ENCODE data around the gene NOL4L. TPM values are rescaled to one million over a fixed set of nuclear protein-coding genes. Genes with fewer than 3 reads are reported as not detected.
"Not testable (repeated sequence)": the region's sequence is repeated elsewhere in the genome, so short reads cannot be mapped to it uniquely, and the experiment has no call there.

NOL4L gene
- total RNA-seq, 2 experiments from 2014 or later, result 39.1 to 41.1 TPM

- Mint-ChIP-seq H3K27ac (no peak overlapping the region), H3K9me3 (no peaks in the 10 kb centered on the region), H3K27me3 (no peaks in the 10 kb centered on the region), H3K36me3 (peaks cover 30% of the 10 kb centered on the region), H3K4me1 (peaks cover 30% of the 10 kb centered on the region), H3K4me3 (no peak overlapping the region)
- no peak for ATAC-seq (ENCODE audit: low read depth)
- POLR2A ChIA-PET, result interaction anchor here (0.6 kb wide), 1 partner anchor 73 kb away, joined by 3 read pairs; no protein-coding TSS in a partner anchor
- no peak for DNase-seq
Measured at GRCh38 chr20:32416206-32416605, 168.9 kb downstream of the NOL4L start.

- Mint-ChIP-seq H3K4me3 (no peak overlapping the region), H3K27me3 (no peaks in the 10 kb centered on the region), H3K4me1 (peaks cover 30% of the 10 kb centered on the region), H3K27ac (no peak overlapping the region), H3K9me3 (no peaks in the 10 kb centered on the region), H3K36me3 (peaks cover 30% of the 10 kb centered on the region)
- no peak for DNase-seq
- no peak for ATAC-seq (ENCODE audit: low read depth)
- POLR2A ChIA-PET, result interaction anchor here (0.6 kb wide), 1 partner anchor 73 kb away, joined by 3 read pairs; no protein-coding TSS in a partner anchor
Measured at GRCh38 chr20:32415494-32415893, 169.6 kb downstream of the NOL4L start.

- peak; percentile 38 for ATAC-seq (ENCODE audit: low read depth)
- no peak overlapping the region for H3K27ac Mint-ChIP-seq
- no peak overlapping the region for H3K4me3 Mint-ChIP-seq
- peaks cover 38% of the 10 kb centered on the region for H3K4me1 Mint-ChIP-seq
- no peaks in the 10 kb centered on the region for H3K27me3 Mint-ChIP-seq
- POLR2A ChIA-PET, result interaction anchor here (0.9 kb wide), 1 partner anchor 32 kb away, joined by 4 read pairs; no protein-coding TSS in a partner anchor
- no peak for DNase-seq
- peaks cover 28% of the 10 kb centered on the region for H3K36me3 Mint-ChIP-seq
- H3K9me3 Mint-ChIP-seq, result no peaks in the 10 kb centered on the region
Measured at GRCh38 chr20:32411955-32412706, 173.0 kb downstream of the NOL4L start.

- peaks cover 29% of the 10 kb centered on the region for H3K4me1 Mint-ChIP-seq
Measured at GRCh38 chr20:32407131-32407750, 177.9 kb downstream of the NOL4L start.

GRCh38 chr20:32406701-32407100, 178.4 kb downstream of the NOL4L start:
- peak overlapping the region; percentile 82 for H3K4me3 Mint-ChIP-seq
- H3K36me3 Mint-ChIP-seq, result peaks cover 19% of the 10 kb centered on the region
- no peaks in the 10 kb centered on the region for H3K9me3 Mint-ChIP-seq
- POLR2A ChIA-PET, result interaction anchor here (3.4 kb wide), 1 partner anchor 47 kb away, joined by 8 read pairs; no protein-coding TSS in a partner anchor
- H3K27me3 Mint-ChIP-seq, result no peaks in the 10 kb centered on the region
- peak overlapping the region; percentile 15 for H3K27ac Mint-ChIP-seq
- ATAC-seq (ENCODE audit: low read depth) (no peak), DNase-seq (no peak)
- peaks cover 23% of the 10 kb centered on the region for H3K4me1 Mint-ChIP-seq

More at GRCh38 chr20:32407131-32407750, 177.9 kb downstream of the NOL4L start:
- Mint-ChIP-seq H3K36me3 (peaks cover 19% of the 10 kb centered on the region), H3K4me3 (peak overlapping the region; percentile 82), H3K27ac (peak overlapping the region; percentile 90)
- POLR2A ChIA-PET, result interaction anchor here (3.4 kb wide), 1 partner anchor 48 kb away, joined by 8 read pairs; no protein-coding TSS in a partner anchor
- peak; percentile 61 for DNase-seq
- not testable (repeated sequence) for H3K27me3 Mint-ChIP-seq, H3K9me3 Mint-ChIP-seq
- ATAC-seq (ENCODE audit: low read depth), result peak; percentile 96

GRCh38 chr20:32404017-32404416, 181.1 kb downstream of the NOL4L start:
- POLR2A ChIA-PET, result no interaction called here
- ATAC-seq (ENCODE audit: low read depth), result no peak
- Mint-ChIP-seq H3K4me3 (no peak overlapping the region), H3K9me3 (no peaks in the 10 kb centered on the region), H3K4me1 (peaks cover 28% of the 10 kb centered on the region), H3K27me3 (no peaks in the 10 kb centered on the region), H3K27ac (no peak overlapping the region), H3K36me3 (peaks cover 30% of the 10 kb centered on the region)
- no peak for DNase-seq

- H3K9me3 Mint-ChIP-seq, result peaks cover under 1% of the 10 kb centered on the region
- H3K27me3 Mint-ChIP-seq, result no peaks in the 10 kb centered on the region
- DNase-seq, result no peak
- POLR2A ChIA-PET, result no interaction called here
- peaks cover 28% of the 10 kb centered on the region for H3K36me3 Mint-ChIP-seq
- H3K4me1 Mint-ChIP-seq, result peaks cover 10% of the 10 kb centered on the region
- H3K27ac Mint-ChIP-seq, result no peak overlapping the region
- no peak overlapping the region for H3K4me3 Mint-ChIP-seq
- ATAC-seq (ENCODE audit: low read depth), result no peak
Measured at GRCh38 chr20:32400476-32400875, 184.7 kb downstream of the NOL4L start.

- Mint-ChIP-seq H3K9me3 (peaks cover 8% of the 10 kb centered on the region), H3K27ac (no peak overlapping the region)
- no peak for ATAC-seq (ENCODE audit: low read depth)
Measured at GRCh38 chr20:32397567-32398084, 187.5 kb downstream of the NOL4L start.

GRCh38 chr20:32396646-32397160, 188.4 kb downstream of the NOL4L start:
- POLR2A ChIA-PET, result interaction anchor here (0.6 kb wide), 1 partner anchor 502 kb away, joined by 4 read pairs; no protein-coding TSS in a partner anchor
- no peak overlapping the region for H3K4me3 Mint-ChIP-seq
- DNase-seq (no peak), ATAC-seq (ENCODE audit: low read depth) (no peak)
- no peak overlapping the region for H3K27ac Mint-ChIP-seq
- peaks cover 47% of the 10 kb centered on the region for H3K36me3 Mint-ChIP-seq
- H3K27me3 Mint-ChIP-seq, result no peaks in the 10 kb centered on the region
- peaks cover 8% of the 10 kb centered on the region for H3K9me3 Mint-ChIP-seq
- H3K4me1 Mint-ChIP-seq, result peaks cover 10% of the 10 kb centered on the region

More at GRCh38 chr20:32397567-32398084, 187.5 kb downstream of the NOL4L start:
- peaks cover 10% of the 10 kb centered on the region for H3K4me1 Mint-ChIP-seq
- H3K36me3 Mint-ChIP-seq, result peaks cover 43% of the 10 kb centered on the region
- DNase-seq, result no peak
- H3K4me3 Mint-ChIP-seq, result no peak overlapping the region
- POLR2A ChIA-PET, result no interaction called here
- H3K27me3 Mint-ChIP-seq, result no peaks in the 10 kb centered on the region

GRCh38 chr20:32395066-32395465, 190.1 kb downstream of the NOL4L start:
- DNase-seq (no peak), ATAC-seq (ENCODE audit: low read depth) (no peak)
- H3K4me1 Mint-ChIP-seq, result peaks cover 12% of the 10 kb centered on the region
- POLR2A ChIA-PET, result no interaction called here
- H3K27ac Mint-ChIP-seq, result no peak overlapping the region
- H3K36me3 Mint-ChIP-seq, result peaks cover 52% of the 10 kb centered on the region
- no peak overlapping the region for H3K4me3 Mint-ChIP-seq
- peaks cover 8% of the 10 kb centered on the region for H3K9me3 Mint-ChIP-seq
- no peaks in the 10 kb centered on the region for H3K27me3 Mint-ChIP-seq

Other genes with a start within 250 kb of the NOL4L start
- 100 to 1,000 TPM; 102 to 107 TPM for gene ASXL1, start 227.0 kb downstream of the NOL4L start, total RNA-seq
- gene C20orf203, start 88.6 kb upstream of the NOL4L start, total RNA-seq, result under 1 TPM; 0.22 to 0.60 TPM
- 10 to 100 TPM; 52.6 to 55.6 TPM for gene COMMD7, start 158.1 kb upstream of the NOL4L start, total RNA-seq
- gene DNMT3B, start 177.1 kb upstream of the NOL4L start, total RNA-seq, result 1 to 10 TPM; 4.9 to 6.6 TPM
- gene MAPRE1, start 234.6 kb upstream of the NOL4L start, total RNA-seq, result 100 to 1,000 TPM; 108 to 109 TPM

Measured in activated naive CD8-positive, alpha-beta T cell treated with anti-CD3 and anti-CD28 coated beads, Interleukin-2, amount 10 ng/mL, durations not matched to agents 7 days and 5 days (primary cell).